Uterus (tissue), 2 donors: ENCODE measurements around the gene HCST.

Source experiments
- POLR2A ChIP-seq, 2 donors: fragments of 450-650 bp; IDR thresholded peaks; one replicate each; pipeline ENCODE4 v1.6.1; 2016; ENCODE audit warnings: antibody characterized with exemption in 2 of 2, mild to moderate bottlenecking in 1 of 2, moderate library complexity in 1 of 2
- TF ChIP-seq, protein P1 (sequence below), 4 experiments: fragments of 200-600 bp in 2 of 4; fragments of 450-650 bp in 2 of 4; sonication (generic) in 2 of 4; IDR thresholded peaks; one replicate each; pipeline ENCODE4 v1.5.1; 2016 to 2019; ENCODE audit warnings: antibody characterized with exemption in 4 of 4, mild to moderate bottlenecking in 2 of 4, moderate library complexity in 1 of 4

DNA sequence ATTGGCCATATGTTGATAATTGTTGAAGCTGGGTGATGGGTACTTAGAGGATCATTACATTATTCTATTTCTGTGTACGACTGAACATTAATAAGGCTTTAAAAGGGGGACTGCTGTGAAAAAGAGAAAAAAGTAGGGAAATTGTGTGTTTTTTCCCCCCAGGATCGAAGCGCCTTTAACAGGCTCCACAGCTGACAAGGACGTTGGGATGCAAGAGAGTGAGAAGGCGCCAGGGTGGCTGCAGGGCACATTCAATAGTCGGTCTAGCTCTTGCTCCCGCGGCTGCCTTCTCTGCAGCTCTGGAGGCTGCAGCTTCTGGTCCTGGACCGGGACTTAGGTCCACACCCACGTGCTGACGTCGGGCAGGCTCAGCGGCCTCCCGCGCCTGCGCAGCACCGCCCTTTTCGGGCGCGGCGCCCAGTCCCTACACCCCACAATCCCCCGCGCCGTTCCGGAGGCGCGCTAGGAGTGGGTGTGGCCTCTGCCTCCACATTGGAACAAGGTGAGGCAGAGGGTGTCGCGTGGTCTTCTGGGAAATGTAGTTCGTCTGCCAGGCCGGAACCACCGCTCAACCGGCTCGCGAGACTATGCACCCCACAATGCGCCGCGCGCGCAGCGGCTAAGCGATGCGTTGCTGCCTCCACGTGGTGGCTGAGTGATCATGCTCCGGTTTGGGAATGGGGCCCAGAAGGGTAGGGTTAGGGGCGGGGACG, 29.0 kb downstream of the HCST start:
- TF ChIP-seq, protein P1, sequence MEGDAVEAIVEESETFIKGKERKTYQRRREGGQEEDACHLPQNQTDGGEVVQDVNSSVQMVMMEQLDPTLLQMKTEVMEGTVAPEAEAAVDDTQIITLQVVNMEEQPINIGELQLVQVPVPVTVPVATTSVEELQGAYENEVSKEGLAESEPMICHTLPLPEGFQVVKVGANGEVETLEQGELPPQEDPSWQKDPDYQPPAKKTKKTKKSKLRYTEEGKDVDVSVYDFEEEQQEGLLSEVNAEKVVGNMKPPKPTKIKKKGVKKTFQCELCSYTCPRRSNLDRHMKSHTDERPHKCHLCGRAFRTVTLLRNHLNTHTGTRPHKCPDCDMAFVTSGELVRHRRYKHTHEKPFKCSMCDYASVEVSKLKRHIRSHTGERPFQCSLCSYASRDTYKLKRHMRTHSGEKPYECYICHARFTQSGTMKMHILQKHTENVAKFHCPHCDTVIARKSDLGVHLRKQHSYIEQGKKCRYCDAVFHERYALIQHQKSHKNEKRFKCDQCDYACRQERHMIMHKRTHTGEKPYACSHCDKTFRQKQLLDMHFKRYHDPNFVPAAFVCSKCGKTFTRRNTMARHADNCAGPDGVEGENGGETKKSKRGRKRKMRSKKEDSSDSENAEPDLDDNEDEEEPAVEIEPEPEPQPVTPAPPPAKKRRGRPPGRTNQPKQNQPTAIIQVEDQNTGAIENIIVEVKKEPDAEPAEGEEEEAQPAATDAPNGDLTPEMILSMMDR (IDR thresholded peaks at IDR 0.05) = peak; percentile 90 to 100 (median 98)
- peak; percentile 71 to 87 for TF ChIP-seq POLR2A (IDR thresholded peaks at IDR 0.05)
